Activated CD8-positive, alpha-beta T cell treated with anti-CD3 and anti-CD28 coated beads for 36 hours (primary cell): ENCODE results near the gene PRR29. TPM values are rescaled to one million over a fixed set of nuclear protein-coding genes. Genes with fewer than 3 reads are reported as not detected.
A peak's percentile ranks its signal among the peaks of the same experiment; 100 is the strongest.

Experiments used
- ATAC-seq: fragments of 200-7000 bp; cut with Tn5 transposase; one replicate; pipeline ENCODE4 v1.10.0; 2021; ENCODE audit warnings: mild to moderate bottlenecking, moderate library complexity
- CTCF ChIA-PET: fragments of 350-600 bp; sonication (Branson Sonifier 250); formaldehyde crosslinking; loops from one replicate; lab custom pipeline; 2021; ENCODE audit warnings: antibody characterized with exemption; lab: Charles Lee
- POLR2A ChIA-PET: fragments of 350-600 bp; sonication (Branson Sonifier 250); formaldehyde crosslinking; loops from one replicate; lab custom pipeline; 2021; ENCODE audit warnings: antibody characterized with exemption; lab: Charles Lee
- DNase-seq: peaks from one replicate; pipeline ENCODE4 v3.0.0-alpha.2; 2020
- H3K27ac Mint-ChIP-seq: one replicate; pipeline ENCODE4 v1.8.0; 2021; ENCODE audit warnings: mild to moderate bottlenecking, mixed read lengths
- H3K27me3 Mint-ChIP-seq: one replicate; pipeline ENCODE4 v1.8.0; 2021; ENCODE audit warnings: mixed read lengths
- H3K36me3 Mint-ChIP-seq: one replicate; pipeline ENCODE4 v1.8.0; 2021; ENCODE audit warnings: low read depth, mixed read lengths
- H3K4me1 Mint-ChIP-seq: one replicate; pipeline ENCODE4 v1.8.0; 2021; ENCODE audit warnings: low read depth, mixed read lengths
- H3K4me3 Mint-ChIP-seq: one replicate; pipeline ENCODE4 v1.8.0; 2021; ENCODE audit warnings: mild to moderate bottlenecking, moderate library complexity, mixed read lengths
- H3K9me3 Mint-ChIP-seq: one replicate; pipeline ENCODE4 v1.8.0; 2021; ENCODE audit warnings: mixed read lengths
- intact Hi-C: fragments of 100-400 bp; cut with micrococcal nuclease; formaldehyde crosslinking; loops from one replicate; pipeline ENCODE4 v1.10.0; 2022
- total RNA-seq, 2 experiments: library from RNA; stranded (reverse); gene quantifications; one replicate each; pipeline ENCODE4 v1.2.3, GENCODE V29; 2021
- TF ChIP-seq, protein P1 (sequence below): fragments of 200-600 bp; IDR thresholded peaks from one replicate; pipeline ENCODE4 v1.8.0; 2022; ENCODE audit warnings: antibody characterized with exemption, mild to moderate bottlenecking

PRR29 gene
- total RNA-seq, 2 experiments from 2014 or later: 0.74 to 2.5 TPM

GRCh38 chr17:63998721-63999679 lies 849 bp downstream of the PRR29 start:
- TF ChIP-seq, protein P1, sequence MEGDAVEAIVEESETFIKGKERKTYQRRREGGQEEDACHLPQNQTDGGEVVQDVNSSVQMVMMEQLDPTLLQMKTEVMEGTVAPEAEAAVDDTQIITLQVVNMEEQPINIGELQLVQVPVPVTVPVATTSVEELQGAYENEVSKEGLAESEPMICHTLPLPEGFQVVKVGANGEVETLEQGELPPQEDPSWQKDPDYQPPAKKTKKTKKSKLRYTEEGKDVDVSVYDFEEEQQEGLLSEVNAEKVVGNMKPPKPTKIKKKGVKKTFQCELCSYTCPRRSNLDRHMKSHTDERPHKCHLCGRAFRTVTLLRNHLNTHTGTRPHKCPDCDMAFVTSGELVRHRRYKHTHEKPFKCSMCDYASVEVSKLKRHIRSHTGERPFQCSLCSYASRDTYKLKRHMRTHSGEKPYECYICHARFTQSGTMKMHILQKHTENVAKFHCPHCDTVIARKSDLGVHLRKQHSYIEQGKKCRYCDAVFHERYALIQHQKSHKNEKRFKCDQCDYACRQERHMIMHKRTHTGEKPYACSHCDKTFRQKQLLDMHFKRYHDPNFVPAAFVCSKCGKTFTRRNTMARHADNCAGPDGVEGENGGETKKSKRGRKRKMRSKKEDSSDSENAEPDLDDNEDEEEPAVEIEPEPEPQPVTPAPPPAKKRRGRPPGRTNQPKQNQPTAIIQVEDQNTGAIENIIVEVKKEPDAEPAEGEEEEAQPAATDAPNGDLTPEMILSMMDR: no peak
- peak; percentile 54 for ATAC-seq
- CTCF ChIA-PET: interaction anchor here (0.9 to 2.5 kb wide), 10 partner anchors 8 to 87 kb away, joined by 3 to 9 read pairs (median 6); no protein-coding TSS in a partner anchor
- H3K4me1 Mint-ChIP-seq: peaks cover 23% of the 10 kb centered on the region
- peak; percentile 55 for DNase-seq
- no peaks in the 10 kb centered on the region for H3K27me3 Mint-ChIP-seq
- no peak overlapping the region for H3K27ac Mint-ChIP-seq
- H3K36me3 Mint-ChIP-seq: peaks cover 5% of the 10 kb centered on the region
- intact Hi-C loops: no loop called here
- H3K4me3 Mint-ChIP-seq: peak overlapping the region; percentile 83
- no peaks in the 10 kb centered on the region for H3K9me3 Mint-ChIP-seq
- POLR2A ChIA-PET: interaction anchor here (0.8 to 2.3 kb wide), 10 partner anchors 13 to 150 kb away, joined by 3 to 6 read pairs (median 3); partner anchors contain the start of gene ICAM2

DNA sequence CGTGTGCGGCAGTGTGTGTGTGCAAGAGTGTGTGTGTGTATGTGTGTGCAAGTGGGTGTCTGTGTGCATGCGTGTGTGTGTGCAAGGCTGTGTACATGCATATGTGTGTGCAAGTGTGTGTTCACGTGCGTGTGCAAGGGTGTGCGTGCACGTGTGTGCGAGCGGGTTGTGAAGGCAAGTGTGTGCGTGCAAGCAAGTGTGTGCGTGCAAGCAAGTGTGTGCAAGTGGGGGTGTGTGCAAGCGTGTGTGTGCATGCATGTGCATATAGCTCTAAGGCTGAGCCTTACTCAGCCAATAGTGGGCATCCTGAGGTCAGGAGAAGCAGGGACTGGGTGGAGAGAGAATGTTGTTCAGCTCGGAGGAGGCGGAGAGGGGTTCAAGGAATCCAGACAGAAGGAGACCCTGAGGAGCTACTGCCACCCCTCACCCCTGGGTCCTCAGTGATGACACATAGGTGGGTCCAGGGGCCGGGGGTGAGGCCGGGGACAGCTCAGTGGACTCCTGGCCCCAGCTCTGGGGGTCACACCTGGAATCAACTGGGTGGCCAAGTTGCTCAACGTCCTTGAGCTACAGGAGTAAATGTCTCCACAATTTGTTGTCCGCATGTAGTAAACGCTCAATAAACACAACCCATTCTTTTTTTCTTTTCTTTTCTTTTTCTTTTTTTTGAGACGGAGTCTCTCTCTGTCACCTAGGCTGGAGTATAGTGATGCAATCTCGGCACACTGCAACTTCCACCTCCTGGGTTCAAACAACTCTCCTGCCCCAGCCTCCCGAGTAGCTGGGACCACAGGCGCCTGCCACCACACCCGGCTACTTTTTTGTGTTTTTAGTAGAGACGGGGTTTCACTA lies 1.8 kb downstream of the PRR29 start:
- H3K27ac Mint-ChIP-seq: no peak overlapping the region
- ATAC-seq: no peak
- H3K9me3 Mint-ChIP-seq: no peaks in the 10 kb centered on the region
- intact Hi-C loops: no loop called here
- peaks cover 5% of the 10 kb centered on the region for H3K36me3 Mint-ChIP-seq
- TF ChIP-seq, protein P1: no peak
- ChIA-PET POLR2A (interaction anchor here (0.6 to 1.2 kb wide), 4 partner anchors 14 to 29 kb away, joined by 3 to 4 read pairs (median 3); no protein-coding TSS in a partner anchor), CTCF (interaction anchor here (0.9 to 1.7 kb wide), 5 partner anchors 9 to 88 kb away, joined by 3 to 5 read pairs (median 4); no protein-coding TSS in a partner anchor)
- H3K4me3 Mint-ChIP-seq: peak overlapping the region; percentile 27
- no peak for DNase-seq
- peaks cover 22% of the 10 kb centered on the region for H3K4me1 Mint-ChIP-seq
- H3K27me3 Mint-ChIP-seq: no peaks in the 10 kb centered on the region

- peaks cover 22% of the 10 kb centered on the region for H3K4me1 Mint-ChIP-seq
- ATAC-seq (no peak), DNase-seq (no peak)
- H3K4me3 Mint-ChIP-seq: no peak overlapping the region
- CTCF ChIA-PET: interaction anchor here (1.5 to 2.0 kb wide), 2 partner anchors 11 to 24 kb away, joined by 4 to 7 read pairs; no protein-coding TSS in a partner anchor
- H3K27ac Mint-ChIP-seq: no peak overlapping the region
- H3K27me3 Mint-ChIP-seq: no peaks in the 10 kb centered on the region
- intact Hi-C loops: no loop called here
- TF ChIP-seq, protein P1: no peak
- POLR2A ChIA-PET: interaction anchor here (1.1 to 1.3 kb wide), 2 partner anchors 15 to 19 kb away, joined by 3 to 4 read pairs; partner anchors contain the start of gene ICAM2
- H3K9me3 Mint-ChIP-seq: no peaks in the 10 kb centered on the region
- H3K36me3 Mint-ChIP-seq: peaks cover 10% of the 10 kb centered on the region
Measured at GRCh38 chr17:64001091-64001579, 3.0 kb downstream of the PRR29 start.

- ATAC-seq (no peak), DNase-seq (no peak)
- H3K36me3 Mint-ChIP-seq: peaks cover 10% of the 10 kb centered on the region
- no peak overlapping the region for H3K4me3 Mint-ChIP-seq
- intact Hi-C loops: no loop called here
- ChIA-PET CTCF (interaction anchor here (1.5 to 2.0 kb wide), 2 partner anchors 11 to 23 kb away, joined by 4 to 7 read pairs; no protein-coding TSS in a partner anchor), POLR2A (interaction anchor here (0.9 to 1.3 kb wide), 3 partner anchors 11 to 18 kb away, joined by 3 to 4 read pairs (median 3); partner anchors contain the start of gene ICAM2)
- H3K9me3 Mint-ChIP-seq: no peaks in the 10 kb centered on the region
- H3K27ac Mint-ChIP-seq: no peak overlapping the region
- TF ChIP-seq, protein P1: no peak
- H3K27me3 Mint-ChIP-seq: no peaks in the 10 kb centered on the region
- peaks cover 26% of the 10 kb centered on the region for H3K4me1 Mint-ChIP-seq
Measured at GRCh38 chr17:64001763-64002529, 3.8 kb downstream of the PRR29 start.
